NCI-H187 treated with DMSO at 0.1 percent for 48 hours (cell line): ENCODE results near the gene NAT16.
A peak's percentile ranks its signal among the peaks of the same experiment; 100 is the strongest.

Experiments used
- DNase-seq: peaks from one replicate; lab custom pipeline; 2025; lab: John Stamatoyannopoulos, UW

The NAT16 gene

GRCh38 chr7:101170617-101171441, 9.3 kb downstream of the NAT16 start:
- DNase-seq = no peak

- DNase-seq = no peak
Observed at GRCh38 chr7:101169838-101170551, 10.1 kb downstream of the NAT16 start.

- DNase-seq = no peak
Observed at GRCh38 chr7:101169110-101169837, 10.8 kb downstream of the NAT16 start.

GRCh38 chr7:101168412-101169049, 11.6 kb downstream of the NAT16 start:
- DNase-seq = no peak

- DNase-seq = no peak
Observed at GRCh38 chr7:101167645-101168411, 12.3 kb downstream of the NAT16 start.

GRCh38 chr7:101166909-101167644, 13.0 kb downstream of the NAT16 start:
- peak; percentile 33 for DNase-seq

- DNase-seq = no peak
Observed at GRCh38 chr7:101166648-101166908, 13.5 kb downstream of the NAT16 start.

GRCh38 chr7:101165958-101166647, 14.0 kb downstream of the NAT16 start:
- DNase-seq = no peak

GRCh38 chr7:101165075-101165957, 14.8 kb downstream of the NAT16 start, which contains the start of gene VGF:
Gene VGF, minus strand, starts transcription at chr7:101165569. Its CDS starts 726 bp downstream, at chr7:101164843.
- DNase-seq = peak; percentile 73

GRCh38 chr7:101164071-101164840, 15.8 kb downstream of the NAT16 start:
- no peak for DNase-seq

- DNase-seq = no peak
Observed at GRCh38 chr7:101163279-101164070, 16.6 kb downstream of the NAT16 start.

GRCh38 chr7:101162551-101163278, 17.4 kb downstream of the NAT16 start:
- no peak for DNase-seq

- DNase-seq = no peak
Observed at GRCh38 chr7:101161692-101162471, 18.2 kb downstream of the NAT16 start.

- no peak for DNase-seq
Observed at GRCh38 chr7:101160910-101161309, 19.2 kb downstream of the NAT16 start.

- no peak for DNase-seq
Observed at GRCh38 chr7:101159696-101160674, 20.1 kb downstream of the NAT16 start.
